ENCODE data around the gene NT5C2.

DNA sequence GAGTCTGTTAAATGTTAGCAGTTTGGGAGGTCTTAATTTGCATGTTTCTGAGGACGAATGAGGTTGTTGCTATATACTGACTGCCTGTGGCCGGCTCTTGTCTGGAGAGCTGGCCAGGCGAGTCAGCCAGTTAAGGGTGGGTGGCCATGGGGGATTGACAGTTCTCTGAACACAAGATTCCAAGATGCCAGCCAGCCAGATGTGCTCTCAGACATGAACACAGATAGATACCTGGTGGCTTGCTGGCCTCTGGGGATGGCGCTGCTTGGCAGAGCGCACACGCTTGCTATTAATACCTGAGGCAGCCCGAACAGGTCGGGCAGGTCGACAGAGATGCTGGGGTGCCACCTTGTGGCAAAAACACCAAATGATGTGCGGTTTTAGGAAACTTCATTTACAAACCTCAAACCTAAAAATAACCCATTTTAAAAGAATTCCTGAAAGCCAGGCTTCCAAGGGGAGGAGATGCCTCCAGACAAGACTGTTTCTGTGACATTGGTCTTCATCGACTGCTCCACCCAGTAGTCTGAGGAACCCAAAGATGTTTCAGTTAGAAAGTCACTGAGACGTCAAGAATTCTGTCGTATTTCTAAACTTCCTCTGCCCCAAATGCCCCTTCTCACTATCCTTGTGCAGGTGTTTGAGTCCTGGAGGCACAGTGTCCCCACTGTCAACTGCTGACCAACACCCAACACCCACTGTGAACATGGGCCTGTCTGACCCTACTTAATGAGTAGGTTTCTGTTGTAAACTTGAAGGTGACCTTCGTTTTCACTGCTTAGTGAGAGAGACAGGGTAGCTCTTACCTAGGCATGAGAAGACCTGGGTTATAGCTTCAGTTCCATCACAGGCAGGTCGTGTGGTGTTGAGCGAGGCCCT, 123.4 kb downstream of the NT5C2 start:
- TF ChIP-seq EZH2 (IDR thresholded peaks at IDR 0.05; ENCODE audit: insufficient read depth, poor library complexity, severe bottlenecking) (no peak), EZH2phosphoT487 (IDR thresholded peaks at IDR 0.05; ENCODE audit: insufficient read depth, low read depth) (no peak)

All from GM23248 (cell line).